NCI-H2081 (cell line): ENCODE measurements around the gene NIPSNAP2.
"Not testable (repeated sequence)": the region's sequence is repeated elsewhere in the genome, so short reads cannot be mapped to it uniquely, and the experiment has no call there.

ENCODE experiments used
- DNase-seq, 2 experiments: peaks; one replicate each; lab custom pipeline; 2025; lab: John Stamatoyannopoulos, UW

Gene NIPSNAP2

GRCh38 chr7:55964261-55965099, at the start of gene NIPSNAP2:
NIPSNAP2 (plus strand) TSS chr7:55964585; CDS start chr7:55964610, 25 bp downstream.
- DNase-seq, result peak; percentile 57 to 77

DNA sequence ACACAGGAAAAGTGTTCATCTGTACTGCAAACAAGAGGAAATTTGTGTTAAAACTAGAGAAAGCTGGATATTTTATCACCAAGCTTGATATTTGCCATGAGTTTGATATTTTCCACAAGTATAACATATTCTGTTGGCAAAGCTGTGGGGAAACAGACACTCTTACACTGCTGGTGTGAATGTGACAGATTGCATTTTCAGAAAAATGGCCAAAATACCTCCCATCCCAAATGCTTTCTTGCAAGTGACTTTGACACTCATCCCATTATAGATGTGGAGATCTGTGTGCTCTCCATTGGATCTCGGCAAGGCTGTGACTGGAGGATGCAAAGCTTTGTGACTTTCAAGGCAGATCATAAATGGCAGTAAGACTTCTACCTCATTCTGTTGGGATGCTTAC, 46.6 kb upstream of the NIPSNAP2 start:
- no peak for DNase-seq

DNA sequence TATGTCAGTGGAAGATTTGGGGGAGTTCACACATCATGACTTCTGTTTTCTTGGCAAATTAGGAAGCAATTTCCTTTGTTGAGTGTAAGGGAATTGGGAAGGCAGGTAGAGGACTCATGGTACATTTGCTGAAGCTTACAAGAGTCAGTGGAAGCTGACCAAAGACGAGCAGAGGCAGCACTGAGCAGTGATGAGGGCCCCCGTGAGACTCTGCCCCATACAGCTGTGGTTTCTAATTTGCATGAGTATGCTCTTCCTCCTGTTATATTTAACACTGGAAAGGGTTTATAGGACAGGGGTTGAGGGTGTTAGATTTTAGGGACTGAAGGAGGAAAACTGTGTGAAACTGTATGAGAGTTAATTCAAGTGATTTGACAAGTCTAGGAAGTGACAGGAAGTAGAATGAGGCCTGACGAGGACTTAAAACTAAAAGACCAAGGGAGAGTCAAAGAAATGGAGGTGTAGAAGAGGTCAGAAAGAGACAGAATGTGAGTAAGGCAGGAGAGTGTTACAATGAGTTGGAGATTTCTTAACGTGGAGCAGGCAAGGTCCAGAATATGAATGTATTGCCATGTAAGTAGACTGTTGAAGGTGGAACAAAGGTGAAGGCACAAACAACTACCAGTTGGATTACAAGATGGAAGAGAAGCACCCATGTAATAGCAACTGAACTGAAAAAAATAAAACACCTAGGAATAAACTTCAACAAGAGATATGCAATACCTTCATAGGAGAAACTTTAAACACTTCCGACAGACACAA, 36.2 kb upstream of the NIPSNAP2 start:
- no peak for DNase-seq

DNA sequence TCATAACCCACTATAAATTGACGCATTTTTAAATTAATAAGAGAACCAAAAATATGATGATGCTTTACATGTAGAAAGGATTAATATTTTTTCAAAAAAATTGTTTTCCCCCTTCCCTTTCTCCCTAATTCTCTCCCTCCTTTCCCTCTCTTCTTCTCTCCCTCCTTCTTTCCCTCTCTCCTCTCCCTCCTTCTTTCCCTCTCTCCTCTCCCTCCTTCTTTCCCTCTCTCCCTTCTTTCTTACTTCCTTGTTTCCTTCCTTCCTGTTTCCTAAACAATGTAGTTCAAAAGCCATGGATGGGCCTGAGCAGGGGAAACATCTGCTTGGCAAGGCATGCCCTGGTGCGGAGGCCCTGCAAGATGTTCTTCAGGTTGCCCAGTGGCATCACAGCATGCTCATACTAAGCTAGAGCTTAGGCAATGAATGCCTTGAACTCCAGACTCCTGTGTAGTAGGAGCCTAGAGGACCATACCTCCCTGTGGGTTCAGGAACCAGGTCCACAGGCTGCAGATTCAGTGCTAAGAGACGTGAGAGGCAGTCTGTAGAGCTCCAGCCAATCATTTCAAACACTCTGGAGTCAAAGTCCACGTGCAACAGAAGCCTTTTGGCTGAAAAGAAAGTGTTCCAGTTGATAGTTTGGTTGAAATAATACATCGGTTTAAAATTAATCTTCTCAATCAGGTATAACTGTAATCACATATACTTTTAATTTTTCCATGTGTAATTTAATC, 32.8 kb upstream of the NIPSNAP2 start:
- no peak for DNase-seq

DNA sequence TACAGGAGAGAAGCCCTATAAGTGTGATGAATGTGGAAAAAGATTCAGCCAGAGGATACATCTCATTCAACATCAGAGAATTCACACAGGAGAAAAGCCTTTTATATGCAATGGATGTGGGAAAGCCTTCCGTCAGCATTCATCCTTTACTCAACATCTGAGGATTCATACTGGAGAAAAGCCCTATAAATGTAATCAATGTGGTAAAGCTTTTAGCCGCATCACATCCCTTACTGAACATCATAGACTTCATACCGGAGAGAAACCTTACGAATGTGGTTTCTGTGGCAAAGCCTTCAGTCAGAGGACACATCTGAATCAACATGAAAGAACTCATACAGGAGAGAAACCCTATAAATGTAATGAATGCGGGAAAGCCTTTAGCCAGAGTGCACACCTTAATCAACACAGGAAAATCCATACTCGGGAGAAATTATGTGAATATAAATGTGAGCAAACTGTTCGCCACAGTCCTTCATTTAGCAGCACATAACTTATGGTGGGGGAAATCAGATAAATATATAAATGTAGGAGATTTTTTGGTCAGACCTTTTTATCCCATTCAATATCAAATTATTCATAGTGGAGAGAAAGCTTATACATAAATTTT, 24.8 kb upstream of the NIPSNAP2 start:
- no peak for DNase-seq

GRCh38 chr7:55946545-55946944, 17.8 kb upstream of the NIPSNAP2 start:
- DNase-seq, result no peak

GRCh38 chr7:55951637-55952351, 12.6 kb upstream of the NIPSNAP2 start, which contains the start of gene MRPS17:
MRPS17 (plus strand) TSS chr7:55951877; CDS start chr7:55953196, 1,319 bp downstream.
- peak; percentile 93 to 94 for DNase-seq

DNA sequence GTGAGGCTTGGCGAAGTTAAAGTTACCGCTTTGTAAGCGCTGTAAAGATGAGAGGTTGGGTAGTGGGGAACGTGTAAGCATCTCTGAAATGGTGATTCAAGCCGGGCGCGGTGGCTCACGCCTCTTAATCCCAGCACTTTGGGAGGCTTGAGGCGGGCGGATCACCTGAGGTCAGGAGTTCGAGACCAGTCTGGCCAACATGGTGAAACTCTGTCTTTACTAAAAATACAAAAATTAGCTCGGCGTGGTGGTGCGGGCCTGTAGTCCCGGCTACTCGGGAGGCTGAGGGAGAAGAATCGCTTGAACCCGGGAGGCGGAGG, 12.1 kb upstream of the NIPSNAP2 start:
- not testable (repeated sequence) for DNase-seq

DNA sequence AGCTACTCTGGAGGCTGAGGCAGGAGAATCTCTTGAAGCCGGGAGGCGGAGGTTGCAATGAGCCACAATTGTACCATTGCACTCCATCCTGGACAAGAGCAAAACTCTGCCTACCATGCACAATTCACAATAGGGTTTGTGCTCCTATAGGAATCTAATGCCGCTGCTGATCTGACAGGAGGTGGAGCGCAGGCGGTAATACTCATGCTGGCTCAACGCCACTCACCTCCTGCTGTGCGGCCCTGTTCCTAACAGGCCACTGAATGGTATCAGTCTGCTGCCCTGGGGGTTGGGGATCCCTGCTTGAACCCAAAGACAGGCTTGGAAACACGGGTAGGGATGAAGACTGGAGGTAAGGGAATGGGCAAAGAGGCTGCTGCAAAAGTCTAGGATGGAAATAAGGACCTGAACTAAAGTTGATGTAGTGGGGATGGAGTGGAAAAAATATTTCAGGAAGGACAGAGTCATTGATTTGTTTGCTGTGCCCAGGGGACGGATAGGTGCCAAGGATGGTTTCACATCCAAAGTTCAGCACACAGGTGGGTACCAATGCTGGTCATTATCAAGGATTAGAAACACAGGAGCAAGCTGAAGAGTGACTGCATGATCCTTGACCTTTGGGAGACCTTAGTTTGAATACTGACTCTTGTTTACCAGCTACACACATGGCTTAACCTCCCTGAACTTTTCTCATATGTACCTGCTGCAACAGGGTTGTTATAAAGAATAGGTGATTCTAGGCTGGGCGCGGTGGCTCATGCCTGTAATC, 10.5 kb upstream of the NIPSNAP2 start:
- DNase-seq, result no peak

GRCh38 chr7:55957190-55957589, 7.2 kb upstream of the NIPSNAP2 start:
- no peak for DNase-seq

DNA sequence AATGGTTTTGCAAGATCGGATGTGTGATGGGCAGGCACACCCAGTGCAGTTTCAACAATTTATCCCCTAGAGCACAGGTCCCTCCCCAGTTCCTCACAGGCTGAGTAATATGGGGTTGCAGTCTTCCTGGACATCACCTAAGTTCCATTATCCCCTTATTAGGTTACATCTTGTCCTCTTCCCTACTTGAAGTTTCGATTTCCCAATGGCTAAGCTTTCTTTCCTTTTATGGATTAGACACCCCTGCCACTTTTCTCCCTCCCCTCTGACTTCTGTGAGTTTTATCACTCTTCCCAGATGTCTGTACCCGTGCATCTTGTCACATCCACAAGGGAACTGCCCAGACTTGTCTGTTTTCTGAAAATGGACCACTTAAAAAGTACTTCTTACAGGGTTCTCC, 2.4 kb upstream of the NIPSNAP2 start:
- no peak for DNase-seq

DNA sequence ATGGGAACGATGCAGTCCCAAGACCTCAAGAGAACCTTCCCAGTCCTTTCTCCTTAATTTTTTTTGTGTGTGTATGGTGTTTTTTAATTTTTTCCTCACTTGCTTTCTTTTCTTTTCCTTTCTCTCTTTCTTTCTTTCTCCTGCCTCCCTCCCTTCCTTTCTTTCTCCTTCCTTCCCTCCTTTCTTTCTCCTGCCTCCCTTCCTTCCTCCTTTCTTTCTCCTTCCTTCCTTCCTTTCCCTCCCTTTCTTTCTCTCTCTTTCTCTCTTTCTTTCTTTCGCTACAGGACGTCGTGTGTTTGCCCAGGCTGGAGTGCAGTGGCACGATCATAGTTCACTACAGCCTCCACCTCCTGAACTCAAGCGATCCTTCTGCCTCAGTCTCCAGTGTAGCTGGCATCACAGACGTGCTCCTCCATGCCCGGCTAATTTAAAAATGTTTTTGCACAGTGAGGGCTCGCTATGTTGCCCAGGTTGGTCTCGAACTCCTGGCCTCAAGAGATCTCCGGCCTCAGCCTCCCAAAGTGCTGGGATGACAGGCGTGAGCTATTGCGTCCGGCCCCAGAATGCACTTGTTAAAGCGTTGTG, 709 bp upstream of the NIPSNAP2 start:
- no peak for DNase-seq

- no peak for DNase-seq
Measured at GRCh38 chr7:55965100-55965470, 700 bp downstream of the NIPSNAP2 start.

- no peak for DNase-seq
Measured at GRCh38 chr7:55965805-55966421, 1.5 kb downstream of the NIPSNAP2 start.

GRCh38 chr7:55966851-55967250, 2.5 kb downstream of the NIPSNAP2 start:
- no peak for DNase-seq

DNA sequence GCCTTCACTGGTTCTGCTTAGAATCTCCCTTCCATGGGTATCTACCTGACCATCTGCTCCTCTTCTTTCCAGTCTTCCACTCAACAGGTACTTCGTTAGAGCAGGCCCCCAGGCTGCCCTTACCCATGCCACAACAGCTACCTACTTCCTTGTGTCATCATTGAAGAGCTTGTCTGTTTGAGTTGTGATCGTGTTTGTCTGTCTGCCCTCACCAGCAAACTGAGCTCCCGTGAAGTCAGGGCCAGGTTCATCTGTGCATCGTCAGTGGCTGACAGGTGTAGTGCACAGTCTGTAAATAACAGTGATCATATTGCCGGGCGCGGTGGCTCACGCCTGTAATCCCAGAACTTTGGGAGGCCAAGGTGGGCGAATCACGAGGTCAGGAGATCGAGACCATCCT, 5.0 kb downstream of the NIPSNAP2 start:
- DNase-seq, result no peak

DNA sequence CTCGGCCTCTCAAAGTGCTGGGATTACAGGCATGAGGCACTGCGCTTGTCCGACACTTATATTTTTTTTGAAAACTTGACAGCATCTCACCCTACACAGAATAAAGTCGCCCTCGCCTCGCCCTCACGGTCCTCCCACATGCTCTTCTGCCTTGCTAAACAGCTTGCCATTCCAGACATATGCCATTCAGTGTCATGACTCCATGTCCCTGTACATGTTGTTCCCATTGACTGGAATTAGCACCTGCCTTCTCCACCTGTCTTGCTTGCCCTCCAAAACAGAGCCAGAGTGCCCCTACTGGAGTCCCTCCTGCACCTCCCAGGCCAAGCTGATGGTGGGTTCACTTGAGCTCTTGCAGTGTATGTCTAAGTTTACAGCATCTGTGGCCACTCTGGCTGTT, 6.2 kb downstream of the NIPSNAP2 start:
- no peak for DNase-seq

DNA sequence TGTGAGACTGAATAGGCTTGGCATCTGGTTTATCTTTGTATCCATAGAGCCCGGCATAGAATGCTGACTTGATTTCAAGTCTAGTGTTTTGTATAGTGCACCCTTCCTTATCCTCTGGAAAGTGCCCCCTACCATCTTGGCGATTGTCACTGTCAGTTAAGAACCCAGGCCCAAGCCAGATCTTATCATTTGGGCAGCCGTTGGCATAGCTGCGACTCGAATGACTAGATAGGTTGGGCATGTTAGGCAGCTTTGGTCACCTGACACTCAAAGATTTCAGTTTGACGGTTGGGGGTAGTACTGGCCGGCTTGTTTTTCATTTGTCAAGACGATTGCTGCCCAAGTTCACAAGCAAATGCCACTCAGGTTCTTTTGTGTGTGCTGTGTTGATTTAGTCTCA, 6.6 kb downstream of the NIPSNAP2 start:
- peak in 1 of 2 experiments; percentile 19 for DNase-seq

DNA sequence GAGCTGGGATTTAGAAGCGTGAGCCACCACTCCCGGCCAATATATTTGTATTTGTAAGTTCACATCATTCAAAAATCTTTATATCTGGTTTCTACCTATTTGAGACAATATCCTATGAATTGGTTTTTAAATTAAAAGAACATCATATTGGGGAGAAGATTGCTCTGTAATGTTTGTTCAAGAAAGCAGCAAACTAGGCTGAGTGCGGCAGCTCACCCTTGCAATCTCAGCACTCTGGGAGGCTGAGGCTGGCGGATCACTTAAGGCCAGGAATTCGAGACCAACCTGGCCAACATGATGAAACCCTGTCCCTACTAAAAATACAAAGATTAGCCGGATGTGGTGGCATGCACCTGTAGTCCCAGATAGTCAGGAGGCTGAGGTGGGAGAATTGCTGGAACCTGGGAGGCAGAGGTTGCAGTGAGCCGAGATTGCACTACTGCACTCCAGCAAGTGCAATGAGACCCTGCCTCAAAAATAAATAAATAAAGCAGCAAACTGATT, 9.4 kb downstream of the NIPSNAP2 start:
- DNase-seq, result no peak
